ENCODE data around the gene CARD9. TPM values are rescaled to one million over a fixed set of nuclear protein-coding genes. Genes with fewer than 3 reads are reported as not detected.
A peak's percentile ranks its signal among the peaks of the same experiment; 100 is the strongest.

Gene CARD9
- total and polyA plus RNA-seq, 10 donors = 5.7 to 25.5 (median 18.2) TPM

GRCh38 chr9:136395020-136395340 is 21.5 kb upstream of the CARD9 start:
- Histone ChIP-seq H3K27me3 (replicated peaks in 1 of 7) (no peaks in the 10 kb centered on the region), H3K4me1 (peaks cover 10 to 23% (median 17%) of the 10 kb centered on the region in 6 donors), H3K9me3 (no peaks in the 10 kb centered on the region), H3K27ac (no peak overlapping the region), H3K36me3 (peaks cover 0 to 83% (median 67%) of the 10 kb centered on the region in 6 donors), H3K4me3 (no peak overlapping the region)
- no peak for DNase-seq
- TF ChIP-seq POLR2AphosphoS5 (IDR thresholded peaks at IDR 0.05) = no peak
- TF ChIP-seq POLR2A (IDR thresholded peaks at IDR 0.05) = no peak
- no peak for TF ChIP-seq CTCF (IDR thresholded peaks at IDR 0.05 in 8 of 11, conservative IDR thresholded peaks at IDR 0.05 in 3 of 11)
- intact Hi-C loops (cut with DNase I; ENCODE audit: low total_unique reads) = no loop called here
- 73 to 88% (median 85%) methylated on average over 5 to 13 of the region's 13 CpGs for WGBS, 5 donors

DNA sequence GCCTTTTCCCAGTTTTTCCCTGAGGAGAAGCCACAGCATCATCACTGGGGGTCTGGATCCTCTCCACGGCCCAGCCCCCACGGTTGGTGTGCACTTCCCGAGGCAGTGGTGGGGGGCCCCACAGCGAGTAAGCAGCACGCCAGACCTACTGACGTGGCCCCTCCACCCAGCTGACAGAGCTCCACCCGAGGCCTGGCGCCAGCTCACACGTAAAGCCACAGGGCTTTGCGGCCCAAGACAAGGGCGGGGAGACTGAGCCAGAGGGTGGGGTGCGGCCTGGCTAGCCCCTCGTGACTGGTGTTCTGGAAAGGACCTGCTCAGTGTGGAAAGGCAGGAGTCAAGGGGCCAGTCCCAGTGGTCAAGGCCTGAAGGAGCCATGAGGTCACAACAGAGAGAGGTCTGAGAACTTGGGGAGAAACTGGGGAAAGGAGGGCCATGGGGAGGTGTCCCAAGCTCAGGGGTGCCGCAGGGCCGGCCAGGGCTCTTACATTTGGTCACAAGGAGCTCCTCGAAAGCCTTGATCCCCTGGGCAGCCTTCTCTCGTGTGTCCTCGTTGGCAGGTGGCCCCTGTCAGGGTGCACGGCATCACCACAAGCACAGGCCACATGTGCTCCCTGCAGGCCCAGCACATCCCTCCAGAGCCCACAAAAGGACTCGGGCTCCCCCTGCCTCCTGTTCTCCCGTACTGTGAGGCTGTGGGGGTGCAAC is 21.0 kb upstream of the CARD9 start:
- WGBS, 5 donors = 92 to 96% (median 94%) methylated on average over 12 to 21 of the region's 21 CpGs
- DNase-seq = no peak
- Histone ChIP-seq H3K4me3 (no peak overlapping the region), H3K36me3 (peaks cover 0 to 88% (median 73%) of the 10 kb centered on the region in 6 donors), H3K4me1 (peaks cover 10 to 18% (median 14%) of the 10 kb centered on the region in 6 donors), H3K27me3 (replicated peaks in 1 of 7) (no peaks in the 10 kb centered on the region), H3K27ac (no peak overlapping the region), H3K9me3 (no peaks in the 10 kb centered on the region)
- no peak for TF ChIP-seq POLR2A (IDR thresholded peaks at IDR 0.05)
- no peak for TF ChIP-seq CTCF (IDR thresholded peaks at IDR 0.05 in 8 of 11, conservative IDR thresholded peaks at IDR 0.05 in 3 of 11)
- peak in 1 of 3 donors; percentile 14 for TF ChIP-seq POLR2AphosphoS5 (IDR thresholded peaks at IDR 0.05)
- intact Hi-C loops (cut with DNase I; ENCODE audit: low total_unique reads) = no loop called here

DNA sequence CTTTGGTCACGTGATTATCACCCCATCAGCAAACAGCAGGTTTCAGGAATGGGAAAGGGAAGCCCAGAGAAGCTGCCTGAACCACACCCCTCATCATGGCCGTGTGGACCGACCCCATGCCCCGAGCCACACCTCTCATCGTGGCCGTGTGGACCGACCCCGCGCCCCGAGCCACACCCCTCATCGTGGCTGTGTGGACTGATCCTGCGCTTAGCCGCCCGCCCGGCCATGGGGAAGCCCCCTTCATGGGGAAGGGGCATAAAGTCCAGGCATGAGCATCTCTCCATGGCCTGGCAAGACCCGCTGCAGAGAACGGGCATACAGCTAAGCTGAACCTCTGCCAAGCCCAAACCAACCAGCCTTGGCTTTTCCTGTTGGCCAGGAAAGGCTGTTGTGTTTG is 20.1 kb upstream of the CARD9 start:
- TF ChIP-seq POLR2AphosphoS5 (IDR thresholded peaks at IDR 0.05) = peak in 1 of 3 donors; percentile 25
- TF ChIP-seq CTCF (IDR thresholded peaks at IDR 0.05 in 8 of 11, conservative IDR thresholded peaks at IDR 0.05 in 3 of 11) = no peak
- no peak for TF ChIP-seq POLR2A (IDR thresholded peaks at IDR 0.05)
- Histone ChIP-seq H3K27me3 (replicated peaks in 1 of 7) (no peaks in the 10 kb centered on the region), H3K4me3 (no peak overlapping the region), H3K36me3 (peaks cover 0 to 98% (median 82%) of the 10 kb centered on the region in 6 donors), H3K9me3 (no peaks in the 10 kb centered on the region), H3K4me1 (peaks cover 1 to 9% (median 4%) of the 10 kb centered on the region in 6 donors), H3K27ac (no peak overlapping the region)
- intact Hi-C loops (cut with DNase I; ENCODE audit: low total_unique reads) = no loop called here
- 82 to 89% (median 86%) methylated on average over 17 of the region's 17 CpGs for WGBS, 5 donors
- DNase-seq = no peak

GRCh38 chr9:136392538-136393449 is 19.3 kb upstream of the CARD9 start:
- Histone ChIP-seq H3K4me3 (no peak overlapping the region), H3K4me1 (peaks cover 0 to 2% (median 0%) of the 10 kb centered on the region in 6 donors), H3K27me3 (replicated peaks in 1 of 7) (no peaks in the 10 kb centered on the region), H3K27ac (no peak overlapping the region), H3K9me3 (no peaks in the 10 kb centered on the region), H3K36me3 (peaks cover 0 to 100% (median 89%) of the 10 kb centered on the region in 6 donors)
- WGBS, 5 donors = 88 to 96% (median 92%) methylated on average over 5 to 21 of the region's 21 CpGs
- no peak for DNase-seq
- intact Hi-C loops (cut with DNase I; ENCODE audit: low total_unique reads) = no loop called here
- TF ChIP-seq POLR2A (IDR thresholded peaks at IDR 0.05) = no peak
- TF ChIP-seq POLR2AphosphoS5 (IDR thresholded peaks at IDR 0.05) = no peak
- no peak for TF ChIP-seq CTCF (IDR thresholded peaks at IDR 0.05 in 8 of 11, conservative IDR thresholded peaks at IDR 0.05 in 3 of 11)
